ENCODE results near the gene HNRNPCL2. TPM values are rescaled to one million over a fixed set of nuclear protein-coding genes. Genes with fewer than 3 reads are reported as not detected.
"Not testable (repeated sequence)": the region's sequence is repeated elsewhere in the genome, so short reads cannot be mapped to it uniquely, and the experiment has no call there.

The HNRNPCL2 gene
- not detected for total RNA-seq
- 0 reads per million in 2 donors for total RNA-seq

DNA sequence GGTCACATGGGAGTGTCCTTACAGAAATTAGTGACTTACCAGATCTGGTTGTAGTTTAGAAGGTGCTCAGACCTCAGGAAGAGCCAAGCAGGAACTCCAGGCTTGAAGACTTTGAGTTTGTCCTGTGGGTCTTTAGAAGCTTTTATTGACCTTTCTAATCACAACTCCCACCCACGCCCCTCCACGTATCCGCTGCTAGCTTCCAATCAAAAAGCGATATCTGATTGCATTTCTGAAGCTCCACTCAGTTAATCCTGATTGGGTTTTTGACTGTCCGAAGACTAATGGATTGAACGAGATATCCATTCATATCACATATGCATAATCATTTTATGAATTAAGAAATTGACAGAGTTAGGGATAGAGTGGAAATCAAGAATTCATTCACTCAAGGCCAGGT lies at the start of gene HNRNPCL2:
TSS of gene HNRNPCL2 (minus strand) at position 101 of the 400 bp plus-strand sequence. CDS start 454 bp downstream, outside the sequence.
- not testable (repeated sequence) for H3K36me3 Mint-ChIP-seq (ENCODE audit: low read depth); H3K27me3 Mint-ChIP-seq; H3K9me3 ChIP-seq (ENCODE audit: control insufficient read depth, low read length, poor library complexity, severe bottlenecking); H3K4me3 Mint-ChIP-seq; H3K27ac Mint-ChIP-seq; ATAC-seq; DNase-seq; H3K4me1 Mint-ChIP-seq

- not testable (repeated sequence) for H3K36me3 Mint-ChIP-seq (ENCODE audit: low read depth); DNase-seq; H3K27ac Mint-ChIP-seq; H3K27me3 Mint-ChIP-seq; ATAC-seq; H3K4me3 Mint-ChIP-seq; H3K4me1 Mint-ChIP-seq; H3K9me3 ChIP-seq (ENCODE audit: control insufficient read depth, low read length, poor library complexity, severe bottlenecking)
Measured at GRCh38 chr1:13165531-13165930, 48.9 kb upstream of the HNRNPCL2 start, which contains the start of gene HNRNPCL4. Gene HNRNPCL4 (minus strand): TSS chr1:13165631. CDS start chr1:13165467, 164 bp downstream.

- DNase-seq; H3K9me3 ChIP-seq (ENCODE audit: control insufficient read depth, low read length, poor library complexity, severe bottlenecking); ATAC-seq; H3K36me3 Mint-ChIP-seq (ENCODE audit: low read depth); H3K4me3 Mint-ChIP-seq; H3K27me3 Mint-ChIP-seq; H3K27ac Mint-ChIP-seq; H3K4me1 Mint-ChIP-seq: not testable (repeated sequence)
Measured at GRCh38 chr1:13155909-13156308, 39.3 kb upstream of the HNRNPCL2 start, which contains the start of gene PRAMEF26. Gene PRAMEF26 (minus strand): TSS chr1:13156009. CDS start chr1:13153095, 2,914 bp downstream.

- H3K27me3 Mint-ChIP-seq; DNase-seq; H3K4me1 Mint-ChIP-seq; H3K36me3 Mint-ChIP-seq (ENCODE audit: low read depth); H3K27ac Mint-ChIP-seq; H3K9me3 ChIP-seq (ENCODE audit: control insufficient read depth, low read length, poor library complexity, severe bottlenecking); H3K4me3 Mint-ChIP-seq; ATAC-seq: not testable (repeated sequence)
Measured at GRCh38 chr1:13070474-13070873, 46.2 kb downstream of the HNRNPCL2 start, which contains the start of gene PRAMEF25. Gene PRAMEF25 (plus strand): TSS chr1:13070774. CDS start chr1:13073694, 2,920 bp downstream.

Other genes with a start within 250 kb of the HNRNPCL2 start
- gene PRAMEF4, start 230.7 kb downstream of the HNRNPCL2 start, total RNA-seq, result not detected
- not detected for gene PRAMEF10, start 218.6 kb downstream of the HNRNPCL2 start, total RNA-seq
- not detected for gene PRAMEF7, start 200.2 kb downstream of the HNRNPCL2 start, total RNA-seq
- gene PRAMEF6, start 169.3 kb downstream of the HNRNPCL2 start, total RNA-seq, result not detected
- not detected for gene PRAMEF27, start 60.3 kb downstream of the HNRNPCL2 start, total RNA-seq
- not detected for gene HNRNPCL3, start 56.1 kb downstream of the HNRNPCL2 start, total RNA-seq
- not detected for gene PRAMEF25, start 46.1 kb downstream of the HNRNPCL2 start, total RNA-seq
- gene PRAMEF26, start 39.2 kb upstream of the HNRNPCL2 start, total RNA-seq, result not detected
- gene HNRNPCL4, start 48.8 kb upstream of the HNRNPCL2 start, total RNA-seq, result not detected
- gene PRAMEF9, start 55.0 kb upstream of the HNRNPCL2 start, total RNA-seq, result not detected
- gene PRAMEF13, start 84.6 kb upstream of the HNRNPCL2 start, total RNA-seq, result not detected
- not detected for gene PRAMEF18, start 109.3 kb upstream of the HNRNPCL2 start, total RNA-seq
- gene PRAMEF5, start 137.3 kb upstream of the HNRNPCL2 start, total RNA-seq, result not detected
- not detected for gene PRAMEF8, start 168.3 kb upstream of the HNRNPCL2 start, total RNA-seq
- not detected for gene PRAMEF33, start 186.7 kb upstream of the HNRNPCL2 start, total RNA-seq
- not detected for gene PRAMEF15, start 198.7 kb upstream of the HNRNPCL2 start, total RNA-seq
- not detected for gene PRAMEF14, start 230.3 kb upstream of the HNRNPCL2 start, total RNA-seq

Data from T-helper 17 cell (primary cell).